Mesenchymal stem cell (in vitro differentiated cells and primary cell): ENCODE data around the gene CUBN.

Source experiments
- DNase-seq: peaks from one replicate; pipeline ENCODE4 v3.0.0-alpha.2; 2013
- H2AFZ ChIP-seq: one replicate; pipeline ENCODE4 v1.6.1; 2013; ENCODE audit warnings: low read depth, mild to moderate bottlenecking, control low read depth, inconsistent platforms, low read length, moderate library complexity
- H2AK5ac ChIP-seq: 2 replicates; pipeline ENCODE4 v1.6.1; 2013; ENCODE audit warnings: low read length, moderate library complexity, mild to moderate bottlenecking, inconsistent platforms; ENCODE audit not compliant: severe bottlenecking
- H2BK120ac ChIP-seq: one replicate; pipeline ENCODE4 v1.6.1; 2013; ENCODE audit warnings: low read depth, mild to moderate bottlenecking, inconsistent platforms, low read length, moderate library complexity
- H2BK12ac ChIP-seq, 2 experiments: one replicate each; pipeline ENCODE4 v1.6.1; 2013; ENCODE audit warnings: inconsistent platforms in 2 of 2, low read length in 2 of 2, mild to moderate bottlenecking in 2 of 2, moderate library complexity in 2 of 2, control low read depth in 1 of 2
- H2BK15ac ChIP-seq: one replicate; pipeline ENCODE4 v1.6.1; 2013; ENCODE audit warnings: mild to moderate bottlenecking, low read depth, inconsistent platforms; ENCODE audit not compliant: poor library complexity, severe bottlenecking
- H2BK5ac ChIP-seq: 2 replicates; pipeline ENCODE4 v1.6.1; 2013; ENCODE audit warnings: low read depth, mild to moderate bottlenecking, low read length, control low read depth, inconsistent platforms; ENCODE audit not compliant: poor library complexity, severe bottlenecking
- H3K14ac ChIP-seq, 2 experiments: one replicate each; pipeline ENCODE4 v1.6.1; 2013; ENCODE audit warnings: inconsistent platforms in 2 of 2, low read length in 2 of 2, control low read depth in 1 of 2, mild to moderate bottlenecking in 1 of 2, moderate library complexity in 1 of 2
- H3K18ac ChIP-seq, 2 experiments: one replicate each; pipeline ENCODE4 v1.6.1; 2013; ENCODE audit warnings: inconsistent platforms in 2 of 2, low read length in 2 of 2, control low read depth in 1 of 2, low read depth in 1 of 2, mild to moderate bottlenecking in 1 of 2
- H3K23ac ChIP-seq, 2 experiments: one replicate each; pipeline ENCODE4 v1.6.1; 2013; ENCODE audit warnings: inconsistent platforms in 2 of 2, low read length in 2 of 2, mild to moderate bottlenecking in 2 of 2, moderate library complexity in 2 of 2, control low read depth in 1 of 2
- H3K27ac ChIP-seq: 2 replicates; pipeline ENCODE4 v1.5.1; 2013; ENCODE audit warnings: mild to moderate bottlenecking, moderate library complexity, low read length, control low read depth, inconsistent platforms; ENCODE audit not compliant: poor library complexity, severe bottlenecking
- H3K27me3 ChIP-seq, 2 experiments: 2 replicates each; pipeline versions ENCODE4 v1.6.1 to v1.7.0; 2013; ENCODE audit warnings: low read length in 2 of 2, mild to moderate bottlenecking in 2 of 2, moderate library complexity in 2 of 2, control low read depth in 1 of 2, inconsistent platforms in 1 of 2; ENCODE audit not compliant: control insufficient read depth in 1 of 2, insufficient read depth in 1 of 2
- H3K36me3 ChIP-seq, 2 experiments: 2 replicates each; pipeline versions ENCODE4 v1.6.1 to v1.7.0; 2013; ENCODE audit warnings: low read length in 2 of 2, control low read depth in 1 of 2, inconsistent platforms in 1 of 2, low read depth in 1 of 2, mild to moderate bottlenecking in 1 of 2; ENCODE audit not compliant: insufficient read depth in 2 of 2, control insufficient read depth in 1 of 2
- H3K4ac ChIP-seq, 2 experiments: one replicate each; pipeline ENCODE4 v1.6.1; 2013; ENCODE audit warnings: inconsistent platforms in 2 of 2, low read length in 2 of 2, mild to moderate bottlenecking in 2 of 2, moderate library complexity in 2 of 2, control low read depth in 1 of 2, low read depth in 1 of 2
- H3K4me1 ChIP-seq: 2 replicates; pipeline ENCODE4 v1.6.1; 2013; ENCODE audit warnings: low read depth, low read length, control low read depth; ENCODE audit not compliant: control insufficient read depth, insufficient read depth
- H3K4me2 ChIP-seq: 2 replicates; pipeline ENCODE4 v1.6.1; 2013; ENCODE audit warnings: low read length, mild to moderate bottlenecking, inconsistent platforms; ENCODE audit not compliant: poor library complexity, severe bottlenecking
- H3K4me3 ChIP-seq, 2 experiments: 2 replicates each; pipeline versions ENCODE4 v1.5.1 to v1.7.0; 2013; ENCODE audit warnings: low read length in 2 of 2, mild to moderate bottlenecking in 2 of 2, control low read depth in 1 of 2, low read depth in 1 of 2; ENCODE audit not compliant: insufficient read depth in 1 of 2
- H3K79me1 ChIP-seq: replicated peaks from 2 replicates; pipeline ENCODE4 v1.6.1; 2013; ENCODE audit warnings: mild to moderate bottlenecking, control low read depth, low read length, inconsistent platforms; ENCODE audit not compliant: poor library complexity, severe bottlenecking
- H3K9ac ChIP-seq: 2 replicates; pipeline ENCODE4 v1.7.0; 2013; ENCODE audit warnings: mild to moderate bottlenecking, low read length, moderate library complexity
- H3K9me3 ChIP-seq: 2 replicates; pipeline ENCODE4 v1.7.0; 2013; ENCODE audit warnings: mild to moderate bottlenecking, low read length; ENCODE audit not compliant: control insufficient read depth
- H4K8ac ChIP-seq: one replicate; pipeline ENCODE4 v1.6.1; 2013; ENCODE audit warnings: inconsistent platforms, mild to moderate bottlenecking, low read length, moderate library complexity
- H4K91ac ChIP-seq: one replicate; pipeline ENCODE4 v1.6.1; 2013; ENCODE audit warnings: mild to moderate bottlenecking, low read length, inconsistent platforms
- WGBS: methylation state at CpG from one replicate; pipeline ENCODE4 v1.1.7; 2013; ENCODE audit warnings: mixed read lengths; 5-methylcytosine and 5-hydroxymethylcytosine counted together

CUBN gene

DNA sequence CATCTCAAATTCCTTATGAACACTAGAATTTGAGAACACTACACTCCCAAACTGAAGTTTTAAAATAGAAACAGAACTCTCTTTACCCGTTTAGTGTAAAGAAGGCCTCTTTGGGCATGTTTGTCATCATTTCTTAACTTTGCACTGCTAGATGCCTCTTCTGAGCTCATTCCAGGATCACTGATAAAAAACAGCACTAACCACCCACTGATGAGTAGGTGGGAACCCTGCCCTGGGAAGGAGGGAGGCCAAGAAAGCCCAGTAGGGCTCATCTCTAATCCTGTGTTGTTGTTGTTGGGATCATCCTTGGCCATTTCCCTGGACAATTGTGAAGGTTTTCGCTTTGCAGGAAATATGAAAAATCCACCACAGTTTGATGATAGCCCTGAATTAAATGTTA is 68.2 kb downstream of the CUBN start:
- peak overlapping the region; percentile 62 for H2BK5ac ChIP-seq
- H3K18ac ChIP-seq = peak overlapping the region; percentile 61 to 78
- no peaks in the 10 kb centered on the region for H3K36me3 ChIP-seq
- H2BK120ac ChIP-seq = peak overlapping the region; percentile 78
- H3K27ac ChIP-seq = peak overlapping the region; percentile 77
- peaks cover 9% of the 10 kb centered on the region for H3K4me1 ChIP-seq
- peak overlapping the region; percentile 23 for H2BK15ac ChIP-seq
- peaks cover 2% of the 10 kb centered on the region for H3K79me1 ChIP-seq
- H3K9ac ChIP-seq = peak overlapping the region; percentile 94
- no peak overlapping the region for H3K14ac ChIP-seq
- no peak overlapping the region for H3K23ac ChIP-seq
- H2BK12ac ChIP-seq = peak overlapping the region; percentile 79 to 82
- peak overlapping the region; percentile 92 for H4K91ac ChIP-seq
- H3K9me3 ChIP-seq = no peaks in the 10 kb centered on the region
- peak; percentile 45 for DNase-seq
- 50% methylated on average over 2 of the region's 2 CpGs for WGBS
- H2AK5ac ChIP-seq = peak overlapping the region; percentile 100
- no peak overlapping the region for H3K4me2 ChIP-seq
- H3K4ac ChIP-seq = peak overlapping the region in 1 of 2 experiments; percentile 73
- H4K8ac ChIP-seq = no peak overlapping the region
- no peaks in the 10 kb centered on the region for H3K27me3 ChIP-seq
- peak overlapping the region in 1 of 2 experiments; percentile 1 for H3K4me3 ChIP-seq
- H2AFZ ChIP-seq = no peak overlapping the region

DNA sequence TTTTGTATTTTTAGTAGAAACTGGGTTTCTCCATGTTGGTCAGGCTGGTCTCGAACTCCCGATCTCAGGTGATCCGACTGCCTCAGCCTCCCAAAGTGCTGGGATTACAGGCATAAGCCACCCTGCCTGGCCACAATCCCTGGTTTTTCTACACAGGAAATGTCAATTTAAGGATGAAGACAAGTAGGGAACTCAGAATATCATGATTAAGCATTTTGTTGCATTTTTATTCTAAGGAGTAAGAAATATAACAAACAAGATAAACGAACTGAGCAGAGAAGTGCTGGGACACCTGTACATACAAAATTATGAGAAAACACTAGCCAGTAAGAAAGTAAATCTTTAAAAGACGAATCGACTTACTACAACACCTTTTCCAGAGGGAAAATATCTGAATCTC is 69.3 kb downstream of the CUBN start:
- Histone ChIP-seq H2AFZ (no peak overlapping the region), H3K27ac (no peak overlapping the region), H2BK5ac (no peak overlapping the region), H4K8ac (no peak overlapping the region), H3K23ac (no peak overlapping the region), H3K4me2 (no peak overlapping the region), H3K36me3 (no peaks in the 10 kb centered on the region), H3K18ac (no peak overlapping the region), H4K91ac (no peak overlapping the region), H3K4ac (no peak overlapping the region), H3K9ac (peak overlapping the region; percentile 94), H2AK5ac (no peak overlapping the region), H3K4me3 (no peak overlapping the region), H3K9me3 (no peaks in the 10 kb centered on the region), H2BK15ac (no peak overlapping the region), H2BK12ac (no peak overlapping the region), H2BK120ac (no peak overlapping the region), H3K14ac (no peak overlapping the region), H3K4me1 (peaks cover 9% of the 10 kb centered on the region), H3K79me1 (peaks cover 2% of the 10 kb centered on the region), H3K27me3 (no peaks in the 10 kb centered on the region)
- WGBS = 75% methylated on average over 4 of the region's 6 CpGs
- DNase-seq = no peak

DNA sequence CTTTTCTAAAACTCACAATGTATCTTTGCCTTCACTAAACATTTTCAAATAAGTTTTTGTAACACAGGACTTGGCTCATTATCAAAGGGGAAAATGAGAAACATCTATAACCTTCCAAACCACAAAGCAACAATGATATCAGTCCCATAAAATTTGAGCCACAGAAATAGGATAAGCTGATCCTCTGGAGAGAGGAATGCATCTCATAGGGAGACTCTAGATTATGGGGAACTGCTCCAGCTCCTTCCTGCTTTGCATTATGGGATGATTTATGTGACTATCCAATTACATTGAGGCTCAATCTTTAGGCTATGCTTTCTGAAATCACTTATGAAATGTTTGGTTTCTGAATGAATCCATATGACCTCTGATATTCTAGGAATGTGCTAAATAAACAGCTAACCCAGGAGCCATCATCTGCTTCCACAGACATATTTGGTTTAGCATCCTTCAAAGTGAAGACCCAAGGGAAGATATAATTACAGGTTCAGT is 70.4 kb downstream of the CUBN start:
- no peaks in the 10 kb centered on the region for H3K9me3 ChIP-seq
- no peak overlapping the region for H3K4me2 ChIP-seq
- H3K23ac ChIP-seq = no peak overlapping the region
- no peak overlapping the region for H4K8ac ChIP-seq
- no peak overlapping the region for H3K4ac ChIP-seq
- H3K9ac ChIP-seq = peak overlapping the region; percentile 94
- peaks cover 2% of the 10 kb centered on the region for H3K79me1 ChIP-seq
- no peak overlapping the region for H3K4me3 ChIP-seq
- H2BK120ac ChIP-seq = no peak overlapping the region
- no peak overlapping the region for H2AK5ac ChIP-seq
- no peak overlapping the region for H2BK12ac ChIP-seq
- H4K91ac ChIP-seq = no peak overlapping the region
- no peaks in the 10 kb centered on the region for H3K27me3 ChIP-seq
- H2BK5ac ChIP-seq = no peak overlapping the region
- peak overlapping the region; percentile 61 for H3K27ac ChIP-seq
- DNase-seq = peak; percentile 66
- H2BK15ac ChIP-seq = no peak overlapping the region
- no peaks in the 10 kb centered on the region for H3K36me3 ChIP-seq
- no peak overlapping the region for H3K18ac ChIP-seq
- H2AFZ ChIP-seq = no peak overlapping the region
- H3K14ac ChIP-seq = no peak overlapping the region
- peaks cover 9% of the 10 kb centered on the region for H3K4me1 ChIP-seq

DNA sequence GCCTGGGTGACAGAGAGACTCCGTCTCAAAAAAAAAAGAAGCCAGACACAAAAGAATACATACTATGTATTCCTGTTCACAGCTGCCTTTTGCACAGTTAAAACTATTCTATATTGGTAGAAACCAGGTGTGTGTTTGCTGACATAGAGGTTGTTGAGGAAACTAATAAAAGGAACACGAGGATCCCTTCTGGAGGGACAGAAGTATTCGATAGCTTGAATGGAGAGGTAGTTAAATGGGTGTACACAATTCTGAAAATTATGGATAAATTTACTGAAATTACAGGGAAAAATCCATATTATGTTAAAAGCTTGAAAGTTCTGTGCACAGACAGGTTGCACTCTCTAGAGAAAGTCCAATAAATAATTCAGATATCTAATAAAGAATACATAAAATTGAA is 71.5 kb downstream of the CUBN start:
- Histone ChIP-seq H2AK5ac (no peak overlapping the region), H4K8ac (no peak overlapping the region), H3K27ac (no peak overlapping the region), H3K4ac (no peak overlapping the region), H3K4me2 (no peak overlapping the region), H2BK120ac (no peak overlapping the region), H3K14ac (no peak overlapping the region), H3K9me3 (peaks cover 5% of the 10 kb centered on the region), H3K27me3 (no peaks in the 10 kb centered on the region), H3K36me3 (no peaks in the 10 kb centered on the region), H3K23ac (no peak overlapping the region), H3K4me3 (no peak overlapping the region), H2BK15ac (no peak overlapping the region), H3K79me1 (peaks cover 2% of the 10 kb centered on the region), H3K18ac (no peak overlapping the region), H2BK12ac (no peak overlapping the region), H2AFZ (no peak overlapping the region), H3K9ac (peak overlapping the region; percentile 94), H3K4me1 (peaks cover 8% of the 10 kb centered on the region), H2BK5ac (no peak overlapping the region), H4K91ac (no peak overlapping the region)
- 89% methylated on average over 2 of the region's 3 CpGs for WGBS
- no peak for DNase-seq
